ENCODE results near the gene LRRN4CL.
"Not testable (repeated sequence)": the region's sequence is repeated elsewhere in the genome, so short reads cannot be mapped to it uniquely, and the experiment has no call there.

LRRN4CL gene

DNA sequence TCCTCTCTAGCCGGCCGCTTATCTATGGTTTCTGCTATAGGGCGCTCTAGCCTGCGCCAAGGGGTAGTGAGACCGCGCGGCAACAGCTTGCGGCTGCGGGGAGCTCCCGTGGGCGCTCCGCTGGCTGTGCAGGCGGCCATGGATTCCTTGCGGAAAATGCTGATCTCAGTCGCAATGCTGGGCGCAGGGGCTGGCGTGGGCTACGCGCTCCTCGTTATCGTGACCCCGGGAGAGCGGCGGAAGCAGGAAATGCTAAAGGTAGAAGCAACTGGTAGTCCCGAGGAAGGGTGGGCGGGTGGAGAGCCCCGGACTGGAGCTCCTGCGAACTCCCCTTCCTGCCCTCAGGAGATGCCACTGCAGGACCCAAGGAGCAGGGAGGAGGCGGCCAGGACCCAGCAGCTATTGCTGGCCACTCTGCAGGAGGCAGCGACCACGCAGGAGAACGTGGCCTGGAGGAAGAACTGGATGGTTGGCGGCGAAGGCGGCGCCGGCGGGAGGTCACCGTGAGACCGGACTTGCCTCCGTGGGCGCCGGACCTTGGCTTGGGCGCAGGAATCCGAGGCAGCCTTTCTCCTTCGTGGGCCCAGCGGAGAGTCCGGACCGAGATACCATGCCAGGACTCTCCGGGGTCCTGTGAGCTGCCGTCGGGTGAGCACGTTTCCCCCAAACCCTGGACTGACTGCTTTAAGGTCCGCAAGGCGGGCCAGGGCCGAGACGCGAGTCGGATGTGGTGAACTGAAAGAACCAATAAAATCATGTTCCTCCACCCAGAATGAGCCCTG is 17.5 kb downstream of the LRRN4CL start, which contains the start of the genes LBHD1 and UQCC3:
Gene LBHD1, minus strand, starts transcription at position 660 of the 782 bp plus-strand sequence. CDS start 2,236 bp downstream, outside the sequence.
Gene UQCC3, plus strand, starts transcription at position 66 of the 782 bp plus-strand sequence. Its CDS starts 73 bp downstream, at position 139.
- Mint-ChIP-seq H3K9me3 (no peaks in the 10 kb centered on the region), H3K27me3 (no peaks in the 10 kb centered on the region), H3K4me3 (peak within 1 kb of the TSS; percentile 98), H3K4me1 (peaks cover 59% of the 10 kb centered on the region), H3K27ac (peak within 1 kb of the TSS; percentile 94), H3K36me3 (peaks cover 28% of the 10 kb centered on the region)
- ATAC-seq = peak; percentile 91

DNA sequence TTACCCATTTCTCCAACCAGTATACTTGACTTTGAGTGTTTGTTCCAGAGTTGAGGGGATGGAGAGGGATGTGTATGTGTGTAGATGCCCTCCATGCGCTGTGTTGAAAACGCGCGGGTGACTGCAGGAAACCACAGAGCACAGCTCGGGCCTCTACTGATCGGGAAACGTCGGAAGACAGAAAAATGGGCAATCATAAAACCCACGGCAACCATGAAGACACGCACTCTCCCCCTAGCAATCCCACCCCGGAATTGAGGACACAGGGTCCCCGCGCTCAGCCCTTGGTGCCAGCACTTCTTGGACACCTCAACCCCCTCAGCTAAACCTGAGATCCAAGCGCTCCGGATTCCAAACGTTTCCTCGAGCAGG is 18.1 kb downstream of the LRRN4CL start:
- peaks cover 59% of the 10 kb centered on the region for H3K4me1 Mint-ChIP-seq

DNA sequence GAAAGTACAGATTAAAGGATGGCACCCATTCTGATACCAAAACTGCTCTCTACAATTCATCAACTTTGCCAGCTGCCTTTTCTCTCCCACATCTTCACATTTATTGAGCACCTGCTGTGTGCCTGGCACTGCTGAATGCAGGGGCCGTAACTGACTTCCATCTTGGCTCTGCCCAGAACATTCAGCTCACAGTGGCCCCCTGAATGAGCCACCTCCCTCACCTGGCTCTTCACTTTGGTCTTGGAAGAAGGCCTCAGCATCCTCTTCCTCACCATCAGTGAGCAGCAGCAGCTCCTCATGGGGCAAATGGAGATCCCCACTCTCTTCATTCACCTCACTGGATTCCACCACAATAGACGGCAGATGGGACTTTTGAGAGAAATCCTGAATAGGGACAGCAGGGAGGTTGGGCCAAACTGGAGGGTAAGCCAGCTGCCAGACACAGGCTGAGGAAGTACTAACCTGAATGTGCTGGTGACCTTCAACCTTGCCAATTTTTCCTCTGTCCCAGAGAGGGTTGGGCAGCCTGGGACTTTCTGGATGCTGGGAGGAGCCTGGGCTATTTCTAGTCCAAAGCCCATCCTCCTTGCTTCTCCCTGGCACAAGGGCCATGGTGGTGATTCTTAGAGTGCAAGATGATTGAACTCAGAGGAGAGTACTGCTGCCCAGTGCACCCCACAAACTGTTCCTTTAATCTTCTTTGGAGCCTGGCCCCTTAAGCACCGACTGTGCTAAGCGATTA is 19.7 kb downstream of the LRRN4CL start:
- H3K27me3 Mint-ChIP-seq = no peaks in the 10 kb centered on the region
- peaks cover 33% of the 10 kb centered on the region for H3K36me3 Mint-ChIP-seq
- no peak overlapping the region for H3K27ac Mint-ChIP-seq
- peaks cover 54% of the 10 kb centered on the region for H3K4me1 Mint-ChIP-seq
- H3K4me3 Mint-ChIP-seq = peak overlapping the region; percentile 42
- H3K9me3 Mint-ChIP-seq = no peaks in the 10 kb centered on the region
- no peak for ATAC-seq

More for the DNA sequence above, 18.1 kb downstream of the LRRN4CL start:
- no peaks in the 10 kb centered on the region for H3K9me3 Mint-ChIP-seq
- peak overlapping the region; percentile 94 for H3K27ac Mint-ChIP-seq
- no peaks in the 10 kb centered on the region for H3K27me3 Mint-ChIP-seq
- ATAC-seq = peak; percentile 6
- peaks cover 28% of the 10 kb centered on the region for H3K36me3 Mint-ChIP-seq
- peak overlapping the region; percentile 98 for H3K4me3 Mint-ChIP-seq

DNA sequence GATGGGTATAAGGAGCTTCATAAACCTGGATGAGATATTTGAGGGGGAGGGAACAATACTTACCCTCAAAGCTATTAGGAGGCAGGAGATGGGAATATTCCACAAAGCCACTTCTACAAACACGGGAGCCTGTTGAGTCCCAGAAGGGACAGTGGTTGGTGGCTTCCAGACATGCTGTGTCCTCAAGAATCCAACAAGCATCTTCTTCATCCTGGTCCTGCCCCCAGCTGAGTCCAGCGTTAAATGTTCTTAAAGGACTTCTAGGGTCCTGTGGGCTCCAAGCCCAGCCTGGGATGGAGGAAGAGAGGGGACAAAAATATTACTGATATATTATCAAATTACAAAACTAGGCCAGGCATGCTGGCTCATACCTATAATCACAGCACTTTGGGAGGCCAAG is 21.9 kb downstream of the LRRN4CL start:
- Mint-ChIP-seq H3K27ac (peak overlapping the region; percentile 89), H3K4me3 (peak overlapping the region; percentile 98), H3K36me3 (peaks cover 41% of the 10 kb centered on the region), H3K4me1 (peaks cover 56% of the 10 kb centered on the region), H3K27me3 (no peaks in the 10 kb centered on the region), H3K9me3 (no peaks in the 10 kb centered on the region)
- no peak for ATAC-seq

DNA sequence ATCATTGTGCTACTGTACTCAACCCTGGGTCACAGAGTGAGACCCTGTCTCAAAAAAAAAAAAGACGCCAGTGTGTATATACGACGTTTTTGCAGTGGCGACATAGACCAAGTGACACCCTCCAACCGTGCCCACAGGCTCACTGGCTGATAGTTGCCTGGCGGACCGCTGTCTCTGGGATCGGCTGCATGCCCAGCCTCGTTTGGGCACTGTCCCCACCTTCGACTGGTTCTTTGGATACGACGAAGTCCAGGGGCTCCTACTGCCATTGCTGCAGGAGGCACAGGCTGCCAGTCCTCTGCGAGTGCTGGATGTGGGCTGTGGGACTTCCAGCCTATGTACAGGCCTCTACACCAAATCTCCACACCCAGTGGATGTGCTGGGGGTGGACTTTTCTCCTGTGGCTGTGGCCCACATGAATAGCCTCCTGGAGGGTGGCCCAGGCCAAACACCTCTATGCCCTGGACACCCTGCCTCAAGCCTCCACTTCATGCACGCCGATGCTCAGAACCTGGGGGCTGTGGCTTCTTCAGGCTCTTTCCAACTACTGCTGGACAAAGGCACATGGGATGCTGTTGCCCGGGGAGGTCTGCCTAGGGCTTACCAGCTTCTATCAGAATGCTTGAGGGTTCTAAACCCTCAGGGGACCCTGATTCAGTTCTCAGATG is 22.9 kb downstream of the LRRN4CL start:
- Mint-ChIP-seq H3K27me3 (no peaks in the 10 kb centered on the region), H3K4me1 (peaks cover 54% of the 10 kb centered on the region), H3K4me3 (peak overlapping the region; percentile 98), H3K27ac (peak overlapping the region; percentile 89), H3K36me3 (peaks cover 44% of the 10 kb centered on the region), H3K9me3 (no peaks in the 10 kb centered on the region)
- ATAC-seq = no peak

DNA sequence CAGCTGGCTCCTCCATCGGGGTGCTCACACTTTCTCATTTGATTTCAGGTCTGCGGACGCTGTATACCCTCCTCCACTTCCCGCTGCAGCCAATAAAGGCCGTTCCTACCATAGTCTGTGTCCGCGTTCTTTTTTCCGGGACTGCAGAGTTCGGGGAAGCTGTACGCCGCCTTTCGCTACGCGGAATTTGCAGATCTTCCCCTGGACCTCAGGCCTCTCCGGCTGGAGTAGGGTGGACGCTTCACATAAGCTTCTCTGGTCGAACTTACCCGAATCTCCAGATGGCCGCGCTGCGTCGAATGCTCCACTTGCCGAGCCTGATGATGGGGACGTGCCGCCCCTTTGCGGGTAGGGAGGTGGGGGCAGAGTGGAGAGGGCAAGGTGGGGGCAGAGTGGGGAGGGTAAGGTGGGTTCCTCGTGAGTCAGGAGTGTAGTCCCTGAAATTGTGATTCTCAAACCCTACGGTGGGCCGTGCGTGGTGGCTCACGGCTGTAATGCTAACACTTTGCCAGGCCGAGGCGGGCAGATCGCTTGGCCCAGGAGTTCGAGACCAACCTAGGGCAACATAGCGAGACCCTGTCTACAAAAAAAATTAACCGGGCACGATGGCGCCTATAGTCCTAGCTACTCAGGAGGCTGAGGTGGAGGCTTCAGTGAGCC is 23.6 kb downstream of the LRRN4CL start:
- Mint-ChIP-seq H3K9me3 (no peaks in the 10 kb centered on the region), H3K36me3 (peaks cover 44% of the 10 kb centered on the region), H3K4me3 (peak overlapping the region; percentile 98), H3K27ac (peak overlapping the region; percentile 89), H3K27me3 (no peaks in the 10 kb centered on the region), H3K4me1 (peaks cover 50% of the 10 kb centered on the region)
- peak; percentile 62 for ATAC-seq

DNA sequence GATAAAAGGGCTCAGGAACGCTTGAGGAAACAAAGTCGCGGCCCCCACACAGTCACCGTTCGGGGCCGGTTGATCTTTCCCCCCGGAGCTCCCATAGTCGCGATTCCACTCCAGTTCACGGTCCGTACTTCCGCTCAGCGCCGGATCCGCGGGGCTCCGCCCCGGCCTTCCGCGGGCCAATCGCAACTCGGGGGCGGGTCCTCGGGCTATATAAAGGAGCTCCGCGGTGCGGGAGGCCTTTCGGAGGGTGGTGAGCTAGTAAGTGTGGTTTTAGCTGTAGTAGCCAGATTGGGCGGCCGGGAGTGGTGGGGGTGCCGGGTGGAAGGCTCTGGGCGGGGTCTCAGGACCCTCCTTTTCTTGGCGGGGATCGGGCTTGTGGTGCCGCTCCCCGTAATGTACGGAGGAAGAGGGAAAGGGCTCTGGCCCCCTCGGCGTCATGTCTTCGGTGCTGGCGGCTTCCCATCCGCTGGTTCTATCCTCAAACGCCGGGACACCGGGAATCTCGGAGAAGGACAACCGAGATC is 24.2 kb downstream of the LRRN4CL start, which contains the start of the genes C11orf98 and CSKMT:
Gene C11orf98, minus strand, starts transcription at position 136 of the 524 bp plus-strand sequence. Its CDS starts 41 bp downstream, at position 95.
Gene CSKMT, plus strand, starts transcription at position 238 of the 524 bp plus-strand sequence. CDS start 568 bp downstream, outside the sequence.
- peaks cover 46% of the 10 kb centered on the region for H3K4me1 Mint-ChIP-seq

DNA sequence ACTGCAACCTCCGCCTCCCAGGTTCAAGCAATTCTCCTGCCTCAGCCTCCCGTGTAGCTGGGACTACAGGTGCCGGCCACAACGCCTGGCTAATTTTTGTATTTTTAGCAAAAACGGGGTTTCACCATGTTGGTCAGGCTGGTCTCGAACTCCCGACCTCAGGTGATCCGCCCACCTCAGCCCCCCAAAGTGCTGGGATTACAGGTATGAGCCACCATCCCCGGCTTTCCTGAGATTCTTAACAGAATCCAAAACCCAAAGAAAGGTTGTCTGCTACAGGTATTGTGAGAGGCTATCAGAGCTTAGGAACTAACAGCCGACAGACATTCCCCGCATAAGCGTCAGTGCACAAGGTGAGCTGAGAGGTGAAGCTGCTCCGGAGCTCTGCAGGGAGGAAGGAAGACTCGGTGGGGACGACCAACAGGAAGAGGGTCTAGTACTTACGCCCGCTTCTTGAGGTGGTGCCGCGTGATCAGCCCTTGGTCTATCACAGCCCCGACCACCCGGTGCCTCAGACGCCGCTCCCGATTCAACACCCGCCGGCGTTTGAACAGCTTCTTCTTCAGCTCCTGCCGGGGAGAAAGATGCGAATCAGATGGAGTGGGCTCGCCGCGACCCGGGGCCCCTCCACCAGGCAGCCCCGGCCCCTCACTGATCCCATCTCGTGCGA is 24.8 kb downstream of the LRRN4CL start:
- H3K27ac Mint-ChIP-seq = peak overlapping the region; percentile 89
- no peaks in the 10 kb centered on the region for H3K27me3 Mint-ChIP-seq
- peaks cover 40% of the 10 kb centered on the region for H3K4me1 Mint-ChIP-seq
- ATAC-seq = peak; percentile 66
- H3K9me3 Mint-ChIP-seq = no peaks in the 10 kb centered on the region
- H3K36me3 Mint-ChIP-seq = peaks cover 42% of the 10 kb centered on the region
- peak overlapping the region; percentile 98 for H3K4me3 Mint-ChIP-seq

More for the DNA sequence above, 24.2 kb downstream of the LRRN4CL start, which contains the start of the genes C11orf98 and CSKMT:
- peaks cover 44% of the 10 kb centered on the region for H3K36me3 Mint-ChIP-seq
- ATAC-seq = peak; percentile 98
- H3K27ac Mint-ChIP-seq = peak within 1 kb of the TSS; percentile 89
- peak within 1 kb of the TSS; percentile 98 for H3K4me3 Mint-ChIP-seq
- H3K27me3 Mint-ChIP-seq = no peaks in the 10 kb centered on the region
- H3K9me3 Mint-ChIP-seq = no peaks in the 10 kb centered on the region

DNA sequence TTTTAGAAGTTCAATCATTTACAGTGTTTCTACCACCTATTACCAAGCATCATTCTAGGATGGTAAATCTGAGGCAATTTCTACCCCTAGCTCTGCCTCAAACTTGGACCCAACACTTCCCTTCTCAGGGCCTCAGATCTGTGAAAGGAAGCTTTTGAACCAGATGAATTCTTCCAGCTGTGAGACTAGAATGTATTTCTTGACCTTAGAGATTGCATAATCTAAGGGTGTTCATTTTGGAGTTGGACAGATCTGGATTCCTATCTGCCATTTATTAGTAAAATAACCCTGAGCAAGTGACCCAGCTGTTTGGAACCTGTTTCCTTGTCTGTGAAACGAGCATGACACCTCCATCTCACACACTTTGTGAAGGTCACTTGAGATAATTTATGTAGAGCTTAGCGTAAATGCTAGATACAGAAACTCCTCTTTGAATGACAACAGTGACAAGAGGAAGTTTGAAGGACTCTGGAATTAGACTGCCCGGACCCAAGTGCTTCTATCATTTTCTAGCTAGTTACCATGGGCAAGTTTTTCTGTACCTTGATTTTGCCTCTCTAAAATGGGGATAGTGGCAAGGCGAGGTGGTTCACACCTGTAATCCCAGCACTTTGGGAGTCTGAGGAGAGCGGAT is 32.4 kb downstream of the LRRN4CL start:
- no peak overlapping the region for H3K4me3 Mint-ChIP-seq
- no peak for ATAC-seq
- H3K9me3 Mint-ChIP-seq = no peaks in the 10 kb centered on the region
- H3K36me3 Mint-ChIP-seq = no peaks in the 10 kb centered on the region
- H3K27ac Mint-ChIP-seq = no peak overlapping the region
- peaks cover 21% of the 10 kb centered on the region for H3K4me1 Mint-ChIP-seq
- no peaks in the 10 kb centered on the region for H3K27me3 Mint-ChIP-seq

DNA sequence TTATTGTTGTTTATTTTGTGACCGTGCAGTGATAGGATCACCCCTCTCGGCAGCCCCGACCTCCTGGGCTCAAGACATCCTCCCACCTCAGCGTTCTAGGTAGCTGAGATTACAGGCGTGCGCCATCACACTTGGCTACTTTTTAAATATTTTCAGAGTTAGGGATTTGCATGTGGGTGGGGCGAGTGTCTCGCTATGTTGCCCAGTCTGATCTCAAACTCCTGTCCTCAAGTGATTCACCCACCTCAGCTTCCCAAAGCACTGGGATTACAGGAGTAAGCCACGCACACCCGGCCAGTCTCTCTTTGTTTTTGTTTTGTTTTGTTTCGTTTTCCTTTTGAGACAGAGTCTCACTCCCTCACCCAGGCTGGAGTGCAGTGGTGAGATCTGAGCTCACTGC is 35.0 kb downstream of the LRRN4CL start:
- Mint-ChIP-seq H3K9me3 (no peaks in the 10 kb centered on the region), H3K27ac (peak overlapping the region; percentile 52), H3K27me3 (no peaks in the 10 kb centered on the region), H3K4me1 (peaks cover 36% of the 10 kb centered on the region), H3K36me3 (peaks cover under 1% of the 10 kb centered on the region), H3K4me3 (peak overlapping the region; percentile 50)
- ATAC-seq = no peak

DNA sequence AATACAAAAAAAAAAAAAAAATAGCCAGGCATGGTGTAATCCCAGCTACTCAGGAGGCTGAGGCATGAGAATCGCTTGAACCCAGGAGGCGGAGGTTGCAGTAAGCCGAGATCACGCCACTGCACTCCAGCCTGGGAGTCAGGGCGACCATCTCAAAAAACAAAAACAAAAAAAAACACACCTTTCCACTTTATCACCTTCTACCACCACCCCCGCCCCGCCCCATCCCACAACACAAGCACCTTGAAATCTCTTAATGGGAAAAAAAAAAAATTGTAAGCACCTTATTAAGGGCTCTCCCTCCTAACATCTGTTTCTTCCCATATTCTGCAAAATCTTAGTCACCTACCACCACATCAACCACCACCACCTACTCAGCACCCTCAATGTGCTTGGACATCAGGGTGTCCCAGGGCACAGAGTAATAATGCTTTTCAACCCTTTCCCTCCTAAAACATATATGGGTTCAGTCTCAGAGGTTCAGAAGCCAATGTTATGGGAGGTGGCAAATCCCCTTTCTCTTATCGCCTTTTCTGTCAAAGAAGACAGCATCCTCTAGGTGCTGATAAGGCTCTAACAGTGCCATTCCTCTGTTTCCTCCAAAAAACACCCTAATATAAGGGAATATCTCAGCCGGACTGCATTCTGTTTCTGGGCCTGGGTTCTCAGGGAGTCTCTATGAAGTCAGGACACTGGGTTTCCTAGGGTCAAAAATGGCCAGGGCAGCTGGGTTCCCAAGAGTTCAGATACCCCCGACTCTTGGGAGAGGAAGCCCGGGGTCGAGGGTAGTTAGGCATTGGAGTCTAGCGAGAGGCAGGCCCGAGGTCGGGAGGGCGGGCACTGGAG is 36.9 kb downstream of the LRRN4CL start:
- peaks cover 5% of the 10 kb centered on the region for H3K36me3 Mint-ChIP-seq
- ATAC-seq = no peak
- no peaks in the 10 kb centered on the region for H3K9me3 Mint-ChIP-seq
- H3K4me1 Mint-ChIP-seq = peaks cover 40% of the 10 kb centered on the region
- H3K27me3 Mint-ChIP-seq = no peaks in the 10 kb centered on the region
- peak overlapping the region; percentile 98 for H3K4me3 Mint-ChIP-seq
- H3K27ac Mint-ChIP-seq = peak overlapping the region; percentile 89

DNA sequence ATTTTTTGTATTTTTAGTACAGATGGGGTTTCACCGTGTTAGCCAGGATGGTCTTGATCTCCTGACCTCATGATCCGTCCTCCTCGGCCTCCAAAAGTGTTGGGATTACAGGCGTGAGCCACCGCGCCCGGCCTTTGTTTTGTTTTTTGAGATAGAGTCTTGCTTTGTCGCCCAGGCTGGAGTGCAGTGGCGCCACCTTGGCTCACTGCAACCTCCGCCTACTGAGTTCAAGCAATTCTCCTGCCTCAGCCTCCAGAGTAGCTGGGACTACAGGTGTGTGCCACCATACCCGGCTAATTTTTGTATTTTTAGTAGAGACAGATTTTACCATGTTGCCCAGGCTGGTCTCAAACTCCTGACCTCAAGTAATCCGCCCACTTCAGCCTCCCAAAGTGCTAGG is 39.0 kb downstream of the LRRN4CL start:
- not testable (repeated sequence) for H3K9me3 Mint-ChIP-seq, H3K36me3 Mint-ChIP-seq, ATAC-seq, H3K27ac Mint-ChIP-seq, H3K4me3 Mint-ChIP-seq, H3K27me3 Mint-ChIP-seq
- peaks cover 53% of the 10 kb centered on the region for H3K4me1 Mint-ChIP-seq

DNA sequence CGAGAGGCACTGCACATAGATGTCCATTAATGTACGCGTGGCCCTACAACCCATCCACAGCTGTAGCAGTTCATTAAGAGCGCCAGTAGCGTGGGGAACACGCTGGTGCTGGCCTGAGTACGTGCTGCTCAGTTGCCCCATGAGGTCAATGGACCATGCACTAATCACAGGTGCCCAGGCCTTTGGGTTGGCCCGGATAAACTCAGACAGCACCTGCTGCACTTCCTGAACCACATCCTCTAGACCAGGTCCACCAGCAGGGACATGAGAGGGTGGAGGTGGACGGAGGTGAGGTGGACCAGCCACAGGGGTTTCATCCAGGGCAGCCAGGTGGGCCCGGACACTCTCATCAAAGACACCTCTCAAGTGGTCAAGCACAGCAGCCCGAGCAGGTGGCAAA is 39.8 kb downstream of the LRRN4CL start:
- ATAC-seq = no peak
- Mint-ChIP-seq H3K27ac (no peak overlapping the region), H3K36me3 (peaks cover 5% of the 10 kb centered on the region), H3K4me1 (peaks cover 54% of the 10 kb centered on the region), H3K9me3 (no peaks in the 10 kb centered on the region), H3K27me3 (no peaks in the 10 kb centered on the region), H3K4me3 (no peak overlapping the region)
